Epithelial cell of umbilical artery (primary cell): Measurements from ENCODE around the gene REV3L. TPM values are rescaled to one million over a fixed set of nuclear protein-coding genes. Genes with fewer than 3 reads are reported as not detected.

ENCODE experiments used
- total RNA-seq: library from RNA; depleted of rRNA; stranded (reverse); fragments of >200 nt; gene quantifications from 2 replicates; pipeline ENCODE4 v1.2.3, GENCODE V29; 2014

The REV3L gene
- total RNA-seq, result 13.0 and 22.0 TPM in 2 replicates

GRCh38 chr6:111482959-111483735 lies at the start of gene REV3L:
Gene REV3L (minus strand): TSS chr6:111483218. CDS start chr6:111482888, 330 bp downstream.

Other genes starting within 250 kb of the REV3L start
- gene TRAF3IP2, start 122.7 kb upstream of the REV3L start, total RNA-seq, result 5.8 and 11.2 TPM in 2 replicates